ENCODE results near the gene HMGCS2.

HMGCS2 gene

GRCh38 chr1:119702384-119702783, 66.3 kb downstream of the HMGCS2 start:
- H3K4me3 ChIP-seq (ENCODE audit: low read depth, low read length) = no peak overlapping the region
- TF ChIP-seq CTCF (IDR thresholded peaks at IDR 0.05; ENCODE audit: borderline replicate concordance, insufficient read depth, low read depth, low read length) = no peak

GRCh38 chr1:119701659-119702058, 67.0 kb downstream of the HMGCS2 start:
- no peak overlapping the region for H3K4me3 ChIP-seq (ENCODE audit: low read depth, low read length)
- TF ChIP-seq CTCF (IDR thresholded peaks at IDR 0.05; ENCODE audit: borderline replicate concordance, insufficient read depth, low read depth, low read length) = no peak

GRCh38 chr1:119700326-119700725, 68.4 kb downstream of the HMGCS2 start:
- no peak for TF ChIP-seq CTCF (IDR thresholded peaks at IDR 0.05; ENCODE audit: borderline replicate concordance, insufficient read depth, low read depth, low read length)
- no peak overlapping the region for H3K4me3 ChIP-seq (ENCODE audit: low read depth, low read length)

All from GM12875 (cell line).